Neuronal stem cell (in vitro differentiated cells): ENCODE data around the gene VIL1.

Experiments
- DNase-seq: peaks from one replicate; pipeline ENCODE4 v3.0.0-alpha.2; 2013; ENCODE audit warnings: low spot score
- H2AFZ ChIP-seq: one replicate; pipeline ENCODE4 v1.6.1; 2013; ENCODE audit warnings: mild to moderate bottlenecking, low read length, inconsistent platforms
- H2AK5ac ChIP-seq: 2 replicates; pipeline ENCODE4 v1.6.1; 2013; ENCODE audit warnings: low read depth, mild to moderate bottlenecking, inconsistent platforms, low read length, moderate library complexity, mixed read lengths
- H2BK120ac ChIP-seq: 2 replicates; pipeline ENCODE4 v1.6.1; 2013; ENCODE audit warnings: low read depth, mild to moderate bottlenecking, inconsistent platforms, low read length, moderate library complexity, mixed read lengths
- H2BK12ac ChIP-seq: one replicate; pipeline ENCODE4 v1.6.1; 2013; ENCODE audit warnings: low read length, inconsistent platforms
- H2BK15ac ChIP-seq: 2 replicates; pipeline ENCODE4 v1.6.1; 2013; ENCODE audit warnings: mild to moderate bottlenecking, low read length, inconsistent platforms, mixed read lengths
- H2BK5ac ChIP-seq: one replicate; pipeline ENCODE4 v1.6.1; 2013; ENCODE audit warnings: inconsistent platforms, mild to moderate bottlenecking, low read length, moderate library complexity
- H3K14ac ChIP-seq: one replicate; pipeline ENCODE4 v1.6.1; 2013; ENCODE audit warnings: low read length, inconsistent platforms
- H3K18ac ChIP-seq: 2 replicates; pipeline ENCODE4 v1.6.1; 2013; ENCODE audit warnings: low read length, inconsistent platforms
- H3K23ac ChIP-seq: 2 replicates; pipeline ENCODE4 v1.6.1; 2013; ENCODE audit warnings: low read depth, mild to moderate bottlenecking, mixed read lengths, low read length, inconsistent platforms; ENCODE audit not compliant: poor library complexity
- H3K27ac ChIP-seq: replicated peaks from 3 replicates; pipeline ENCODE4 v1.5.1; 2013; ENCODE audit warnings: low read length, inconsistent platforms
- H3K27me3 ChIP-seq, 3 experiments: 2 replicates each; pipeline ENCODE4 v1.6.1; 2013; ENCODE audit warnings: low read length in 3 of 3, mild to moderate bottlenecking in 2 of 3, inconsistent platforms in 1 of 3, low read depth in 1 of 3, mixed read lengths in 1 of 3, moderate library complexity in 1 of 3; ENCODE audit not compliant: control insufficient read depth in 3 of 3, insufficient read depth in 3 of 3
- H3K36me3 ChIP-seq, 2 donors: replicated peaks in 1 of 2; 2 replicates each; pipeline ENCODE4 v1.6.1; 2013; ENCODE audit warnings: low read length in 2 of 2; ENCODE audit not compliant: control insufficient read depth in 2 of 2, insufficient read depth in 2 of 2
- H3K4ac ChIP-seq: 2 replicates; pipeline ENCODE4 v1.6.1; 2013; ENCODE audit warnings: inconsistent platforms, mild to moderate bottlenecking, low read length, moderate library complexity
- H3K4me1 ChIP-seq, 2 donors: 1 replicate in 1 of 2; 2 replicates in 1 of 2; pipeline ENCODE4 v1.6.1; 2013; ENCODE audit warnings: low read length in 2 of 2, low read depth in 1 of 2; ENCODE audit not compliant: control insufficient read depth in 2 of 2, insufficient read depth in 1 of 2
- H3K4me2 ChIP-seq: one replicate; pipeline ENCODE4 v1.6.1; 2013; ENCODE audit warnings: mild to moderate bottlenecking, low read length, inconsistent platforms; ENCODE audit not compliant: insufficient read depth, poor library complexity, severe bottlenecking
- H3K4me3 ChIP-seq, 2 donors: 2 replicates each; pipeline ENCODE4 v1.5.1; 2013; ENCODE audit warnings: low read length in 2 of 2, mild to moderate bottlenecking in 2 of 2, inconsistent platforms in 1 of 2, moderate library complexity in 1 of 2
- H3K79me1 ChIP-seq: one replicate; pipeline ENCODE4 v1.6.1; 2013; ENCODE audit warnings: low read depth, mild to moderate bottlenecking, inconsistent platforms, low read length, moderate library complexity
- H3K9ac ChIP-seq: one replicate; pipeline ENCODE4 v1.6.1; 2013; ENCODE audit warnings: mild to moderate bottlenecking, low read depth, low read length, inconsistent platforms; ENCODE audit not compliant: poor library complexity
- H3K9me3 ChIP-seq, 2 donors: replicated peaks in 1 of 2; 2 replicates each; pipeline versions ENCODE3 to v1.6.1; 2013; ENCODE audit warnings: low read length in 2 of 2, mild to moderate bottlenecking in 2 of 2, inconsistent platforms in 1 of 2, low read depth in 1 of 2, mixed read lengths in 1 of 2, moderate library complexity in 1 of 2; ENCODE audit not compliant: control insufficient read depth in 2 of 2, insufficient read depth in 1 of 2
- H4K8ac ChIP-seq: one replicate; pipeline ENCODE4 v1.6.1; 2013; ENCODE audit warnings: low read depth, mild to moderate bottlenecking, inconsistent platforms, low read length, moderate library complexity
- H4K91ac ChIP-seq: one replicate; pipeline ENCODE4 v1.6.1; 2013; ENCODE audit warnings: low read length, low read depth, mild to moderate bottlenecking, inconsistent platforms; ENCODE audit not compliant: poor library complexity
- WGBS, 2 donors: extraction: QIAGEN DNeasy Blood & Tissue Kit; methylation state at CpG; one replicate each; pipeline ENCODE4 v1.1.7; 2013; ENCODE audit warnings: missing lambda C conversion rate in 2 of 2, mixed read lengths in 1 of 2; ENCODE audit not compliant: insufficient read length in 2 of 2, insufficient replicate concordance in 1 of 2; ENCODE audit errors: extremely low coverage in 2 of 2; 5-methylcytosine and 5-hydroxymethylcytosine counted together

Gene VIL1

GRCh38 chr2:218478544-218478943 lies 59.6 kb downstream of the VIL1 start:
- no peak overlapping the region for H3K4ac ChIP-seq
- no peaks in the 10 kb centered on the region for H3K9me3 ChIP-seq
- no peak overlapping the region for H4K8ac ChIP-seq
- no peak overlapping the region for H4K91ac ChIP-seq
- H2BK15ac ChIP-seq = no peak overlapping the region
- H3K79me1 ChIP-seq = no peaks in the 10 kb centered on the region
- no CpG with 5 or more reads among the region's 2 CpGs for WGBS, 2 donors
- no peak overlapping the region for H3K14ac ChIP-seq
- H3K27ac ChIP-seq = no peak overlapping the region
- no peaks in the 10 kb centered on the region for H3K4me1 ChIP-seq
- no peak for DNase-seq
- H2AK5ac ChIP-seq = no peak overlapping the region
- no peak overlapping the region for H3K18ac ChIP-seq
- H3K27me3 ChIP-seq = no peaks in the 10 kb centered on the region
- no peak overlapping the region for H3K4me2 ChIP-seq
- H2BK12ac ChIP-seq = no peak overlapping the region
- no peak overlapping the region for H2BK5ac ChIP-seq
- H2BK120ac ChIP-seq = no peak overlapping the region
- no peak overlapping the region for H2AFZ ChIP-seq
- peaks cover 10 to 100% of the 10 kb centered on the region in 2 donors for H3K36me3 ChIP-seq
- H3K4me3 ChIP-seq = no peak overlapping the region
- H3K23ac ChIP-seq = no peak overlapping the region
- no peak overlapping the region for H3K9ac ChIP-seq

GRCh38 chr2:218479595-218479994 lies 60.7 kb downstream of the VIL1 start:
- H2BK12ac ChIP-seq = no peak overlapping the region

GRCh38 chr2:218482651-218483050 lies 63.7 kb downstream of the VIL1 start:
- no peak overlapping the region for H2AK5ac ChIP-seq
- no peaks in the 10 kb centered on the region for H3K9me3 ChIP-seq
- H3K4ac ChIP-seq = no peak overlapping the region
- H3K36me3 ChIP-seq = peaks cover 5 to 96% of the 10 kb centered on the region in 2 donors
- no peak overlapping the region for H3K14ac ChIP-seq
- no peak overlapping the region for H2BK5ac ChIP-seq
- no peaks in the 10 kb centered on the region for H3K79me1 ChIP-seq
- H3K9ac ChIP-seq = no peak overlapping the region
- no peak overlapping the region for H4K91ac ChIP-seq
- no peak overlapping the region for H3K4me3 ChIP-seq
- H3K27me3 ChIP-seq = no peaks in the 10 kb centered on the region
- no peak overlapping the region for H3K18ac ChIP-seq
- no peak overlapping the region for H3K27ac ChIP-seq
- DNase-seq = no peak
- no peaks in the 10 kb centered on the region for H3K4me1 ChIP-seq
- no CpG with 5 or more reads among the region's 1 CpG for WGBS, 2 donors
- H3K4me2 ChIP-seq = no peak overlapping the region
- H3K23ac ChIP-seq = no peak overlapping the region
- no peak overlapping the region for H2BK15ac ChIP-seq
- no peak overlapping the region for H2AFZ ChIP-seq
- no peak overlapping the region for H2BK12ac ChIP-seq
- H2BK120ac ChIP-seq = no peak overlapping the region
- no peak overlapping the region for H4K8ac ChIP-seq

More at GRCh38 chr2:218479595-218479994, 60.7 kb downstream of the VIL1 start:
- no peak for DNase-seq
- Histone ChIP-seq H3K27me3 (no peaks in the 10 kb centered on the region), H3K36me3 (peaks cover 8 to 100% of the 10 kb centered on the region in 2 donors), H2AFZ (no peak overlapping the region), H3K14ac (no peak overlapping the region), H2BK15ac (no peak overlapping the region), H3K23ac (no peak overlapping the region), H3K9me3 (no peaks in the 10 kb centered on the region), H3K4me2 (no peak overlapping the region), H3K4ac (no peak overlapping the region), H4K91ac (no peak overlapping the region), H3K79me1 (no peaks in the 10 kb centered on the region), H4K8ac (no peak overlapping the region), H2BK5ac (no peak overlapping the region), H3K18ac (no peak overlapping the region), H3K9ac (no peak overlapping the region), H3K27ac (no peak overlapping the region), H3K4me3 (no peak overlapping the region), H3K4me1 (no peaks in the 10 kb centered on the region), H2BK120ac (no peak overlapping the region), H2AK5ac (no peak overlapping the region)
- WGBS, 2 donors = no CpG with 5 or more reads among the region's 2 CpGs

- Histone ChIP-seq H3K36me3 (peaks cover 9 to 90% of the 10 kb centered on the region in 2 donors), H3K4me1 (no peaks in the 10 kb centered on the region)
Observed at GRCh38 chr2:218485986-218486667, 67.2 kb downstream of the VIL1 start.

More at GRCh38 chr2:218485986-218486667, 67.2 kb downstream of the VIL1 start:
- DNase-seq = no peak
- H2BK5ac ChIP-seq = no peak overlapping the region
- no peak overlapping the region for H3K14ac ChIP-seq
- no peak overlapping the region for H3K4ac ChIP-seq
- H2AFZ ChIP-seq = no peak overlapping the region
- H3K79me1 ChIP-seq = no peaks in the 10 kb centered on the region
- H3K18ac ChIP-seq = no peak overlapping the region
- no CpG with 5 or more reads among the region's 7 CpGs for WGBS, 2 donors
- no peak overlapping the region for H4K8ac ChIP-seq
- no peak overlapping the region for H3K4me2 ChIP-seq
- no peak overlapping the region for H3K4me3 ChIP-seq
- H3K27me3 ChIP-seq = no peaks in the 10 kb centered on the region
- H3K27ac ChIP-seq = no peak overlapping the region
- H2BK12ac ChIP-seq = no peak overlapping the region
- H3K23ac ChIP-seq = no peak overlapping the region
- H2BK15ac ChIP-seq = no peak overlapping the region
- H3K9ac ChIP-seq = no peak overlapping the region
- no peaks in the 10 kb centered on the region for H3K9me3 ChIP-seq
- no peak overlapping the region for H4K91ac ChIP-seq
- H2BK120ac ChIP-seq = no peak overlapping the region
- H2AK5ac ChIP-seq = no peak overlapping the region
